Liver (tissue), 3 donors: ENCODE data around the gene PXMP4.

Source experiments
- FOXA2 ChIP-seq: IDR thresholded peaks from 2 replicates; pipeline ENCODE4 v1.6.1; 2016; ENCODE audit warnings: antibody characterized with exemption
- HNF4A ChIP-seq, 2 donors: conservative IDR thresholded peaks; 2 replicates each; pipeline ENCODE4 v1.6.1; 2016; ENCODE audit warnings: antibody characterized with exemption in 2 of 2, mild to moderate bottlenecking in 2 of 2
- JUND ChIP-seq, 2 donors: IDR thresholded peaks; 2 replicates each; pipeline ENCODE4 v1.6.1; 2016; ENCODE audit warnings: antibody characterized with exemption in 2 of 2
- RAD21 ChIP-seq, 2 donors: IDR thresholded peaks; 2 replicates each; pipeline ENCODE4 v1.6.1; 2016; ENCODE audit warnings: antibody characterized with exemption in 2 of 2, mild to moderate bottlenecking in 2 of 2
- SP1 ChIP-seq: IDR thresholded peaks from 2 replicates; pipeline ENCODE4 v1.6.1; 2018; ENCODE audit warnings: antibody characterized with exemption, mild to moderate bottlenecking
- TAF1 ChIP-seq: conservative IDR thresholded peaks from 2 replicates; pipeline ENCODE4 v1.6.1; 2016; ENCODE audit warnings: antibody characterized with exemption, mild to moderate bottlenecking
- TF ChIP-seq, protein P1 (sequence below): fragments of 150-350 bp; IDR thresholded peaks from 2 replicates; pipeline ENCODE4 v1.5.1; 2017; ENCODE audit warnings: improper control_type of control experiment, low read depth, low read length; ENCODE audit not compliant: missing input control
- TF ChIP-seq, protein P2 (sequence below): IDR thresholded peaks from 2 replicates; pipeline ENCODE4 v1.6.1; 2016; ENCODE audit warnings: antibody characterized with exemption
- TF ChIP-seq, protein P3 (sequence below): IDR thresholded peaks from 2 replicates; pipeline ENCODE4 v1.6.1; 2016; ENCODE audit warnings: antibody characterized with exemption, mild to moderate bottlenecking
- TF ChIP-seq, protein P4 (sequence below): IDR thresholded peaks from 2 replicates; pipeline ENCODE4 v1.6.1; 2016; ENCODE audit warnings: antibody characterized with exemption
- TF ChIP-seq, protein P5 (sequence below): IDR thresholded peaks from 2 replicates; pipeline ENCODE4 v1.6.1; 2016; ENCODE audit warnings: antibody characterized with exemption
- donor health status: healthy.
- donor health status: healthy.

DNA sequence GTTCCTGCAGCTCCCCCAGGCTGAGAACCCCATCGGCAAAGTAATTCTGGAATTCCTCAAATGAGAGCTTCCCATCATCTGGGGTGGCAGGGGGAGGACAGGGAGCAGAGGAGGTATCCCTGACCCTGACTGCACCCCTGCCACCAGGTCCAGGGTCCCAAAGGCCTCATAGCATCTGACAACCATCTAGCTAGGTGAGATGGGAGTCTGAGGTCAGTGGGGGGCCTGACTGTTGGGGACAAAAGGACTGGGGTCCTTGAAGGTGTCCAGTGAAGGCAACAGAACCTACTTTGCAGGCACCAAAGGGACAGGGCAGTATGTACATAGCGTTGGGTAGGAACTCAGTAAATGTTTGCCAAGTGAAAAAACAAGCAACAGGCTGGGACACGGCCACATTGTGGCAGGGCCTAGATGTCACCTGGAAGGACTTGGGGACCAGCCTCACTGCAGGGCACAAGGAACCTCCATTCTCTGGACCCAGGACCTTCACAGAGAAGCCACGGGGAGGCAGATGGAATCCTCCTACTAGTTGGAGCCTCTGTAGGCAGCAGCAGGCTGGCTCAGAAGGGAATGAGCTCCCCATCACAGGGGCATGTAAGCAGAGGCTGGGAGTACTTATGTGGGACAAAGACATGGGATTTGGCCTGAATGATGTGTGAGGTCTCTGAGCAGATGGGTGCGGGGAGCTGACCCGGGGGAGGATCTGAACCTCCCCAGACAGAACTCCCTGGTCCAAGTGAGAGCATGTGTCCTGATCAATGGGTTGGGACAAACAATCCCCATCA is 49.2 kb downstream of the PXMP4 start:
- TF ChIP-seq HNF4A (conservative IDR thresholded peaks at IDR 0.05) = no peak
- TF ChIP-seq RAD21 (IDR thresholded peaks at IDR 0.05) = no peak
- TF ChIP-seq, protein P1, sequence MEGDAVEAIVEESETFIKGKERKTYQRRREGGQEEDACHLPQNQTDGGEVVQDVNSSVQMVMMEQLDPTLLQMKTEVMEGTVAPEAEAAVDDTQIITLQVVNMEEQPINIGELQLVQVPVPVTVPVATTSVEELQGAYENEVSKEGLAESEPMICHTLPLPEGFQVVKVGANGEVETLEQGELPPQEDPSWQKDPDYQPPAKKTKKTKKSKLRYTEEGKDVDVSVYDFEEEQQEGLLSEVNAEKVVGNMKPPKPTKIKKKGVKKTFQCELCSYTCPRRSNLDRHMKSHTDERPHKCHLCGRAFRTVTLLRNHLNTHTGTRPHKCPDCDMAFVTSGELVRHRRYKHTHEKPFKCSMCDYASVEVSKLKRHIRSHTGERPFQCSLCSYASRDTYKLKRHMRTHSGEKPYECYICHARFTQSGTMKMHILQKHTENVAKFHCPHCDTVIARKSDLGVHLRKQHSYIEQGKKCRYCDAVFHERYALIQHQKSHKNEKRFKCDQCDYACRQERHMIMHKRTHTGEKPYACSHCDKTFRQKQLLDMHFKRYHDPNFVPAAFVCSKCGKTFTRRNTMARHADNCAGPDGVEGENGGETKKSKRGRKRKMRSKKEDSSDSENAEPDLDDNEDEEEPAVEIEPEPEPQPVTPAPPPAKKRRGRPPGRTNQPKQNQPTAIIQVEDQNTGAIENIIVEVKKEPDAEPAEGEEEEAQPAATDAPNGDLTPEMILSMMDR = no peak
- TF ChIP-seq, protein P2, sequence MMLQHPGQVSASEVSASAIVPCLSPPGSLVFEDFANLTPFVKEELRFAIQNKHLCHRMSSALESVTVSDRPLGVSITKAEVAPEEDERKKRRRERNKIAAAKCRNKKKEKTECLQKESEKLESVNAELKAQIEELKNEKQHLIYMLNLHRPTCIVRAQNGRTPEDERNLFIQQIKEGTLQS = no peak
- TF ChIP-seq, protein P3, sequence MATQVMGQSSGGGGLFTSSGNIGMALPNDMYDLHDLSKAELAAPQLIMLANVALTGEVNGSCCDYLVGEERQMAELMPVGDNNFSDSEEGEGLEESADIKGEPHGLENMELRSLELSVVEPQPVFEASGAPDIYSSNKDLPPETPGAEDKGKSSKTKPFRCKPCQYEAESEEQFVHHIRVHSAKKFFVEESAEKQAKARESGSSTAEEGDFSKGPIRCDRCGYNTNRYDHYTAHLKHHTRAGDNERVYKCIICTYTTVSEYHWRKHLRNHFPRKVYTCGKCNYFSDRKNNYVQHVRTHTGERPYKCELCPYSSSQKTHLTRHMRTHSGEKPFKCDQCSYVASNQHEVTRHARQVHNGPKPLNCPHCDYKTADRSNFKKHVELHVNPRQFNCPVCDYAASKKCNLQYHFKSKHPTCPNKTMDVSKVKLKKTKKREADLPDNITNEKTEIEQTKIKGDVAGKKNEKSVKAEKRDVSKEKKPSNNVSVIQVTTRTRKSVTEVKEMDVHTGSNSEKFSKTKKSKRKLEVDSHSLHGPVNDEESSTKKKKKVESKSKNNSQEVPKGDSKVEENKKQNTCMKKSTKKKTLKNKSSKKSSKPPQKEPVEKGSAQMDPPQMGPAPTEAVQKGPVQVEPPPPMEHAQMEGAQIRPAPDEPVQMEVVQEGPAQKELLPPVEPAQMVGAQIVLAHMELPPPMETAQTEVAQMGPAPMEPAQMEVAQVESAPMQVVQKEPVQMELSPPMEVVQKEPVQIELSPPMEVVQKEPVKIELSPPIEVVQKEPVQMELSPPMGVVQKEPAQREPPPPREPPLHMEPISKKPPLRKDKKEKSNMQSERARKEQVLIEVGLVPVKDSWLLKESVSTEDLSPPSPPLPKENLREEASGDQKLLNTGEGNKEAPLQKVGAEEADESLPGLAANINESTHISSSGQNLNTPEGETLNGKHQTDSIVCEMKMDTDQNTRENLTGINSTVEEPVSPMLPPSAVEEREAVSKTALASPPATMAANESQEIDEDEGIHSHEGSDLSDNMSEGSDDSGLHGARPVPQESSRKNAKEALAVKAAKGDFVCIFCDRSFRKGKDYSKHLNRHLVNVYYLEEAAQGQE = no peak
- TF ChIP-seq, protein P4, sequence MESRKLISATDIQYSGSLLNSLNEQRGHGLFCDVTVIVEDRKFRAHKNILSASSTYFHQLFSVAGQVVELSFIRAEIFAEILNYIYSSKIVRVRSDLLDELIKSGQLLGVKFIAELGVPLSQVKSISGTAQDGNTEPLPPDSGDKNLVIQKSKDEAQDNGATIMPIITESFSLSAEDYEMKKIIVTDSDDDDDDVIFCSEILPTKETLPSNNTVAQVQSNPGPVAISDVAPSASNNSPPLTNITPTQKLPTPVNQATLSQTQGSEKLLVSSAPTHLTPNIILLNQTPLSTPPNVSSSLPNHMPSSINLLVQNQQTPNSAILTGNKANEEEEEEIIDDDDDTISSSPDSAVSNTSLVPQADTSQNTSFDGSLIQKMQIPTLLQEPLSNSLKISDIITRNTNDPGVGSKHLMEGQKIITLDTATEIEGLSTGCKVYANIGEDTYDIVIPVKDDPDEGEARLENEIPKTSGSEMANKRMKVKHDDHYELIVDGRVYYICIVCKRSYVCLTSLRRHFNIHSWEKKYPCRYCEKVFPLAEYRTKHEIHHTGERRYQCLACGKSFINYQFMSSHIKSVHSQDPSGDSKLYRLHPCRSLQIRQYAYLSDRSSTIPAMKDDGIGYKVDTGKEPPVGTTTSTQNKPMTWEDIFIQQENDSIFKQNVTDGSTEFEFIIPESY = no peak
- TF ChIP-seq, protein P5, sequence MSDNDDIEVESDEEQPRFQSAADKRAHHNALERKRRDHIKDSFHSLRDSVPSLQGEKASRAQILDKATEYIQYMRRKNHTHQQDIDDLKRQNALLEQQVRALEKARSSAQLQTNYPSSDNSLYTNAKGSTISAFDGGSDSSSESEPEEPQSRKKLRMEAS = no peak
- no peak for TF ChIP-seq TAF1
- TF ChIP-seq SP1 = no peak
- TF ChIP-seq JUND (IDR thresholded peaks at IDR 0.05) = no peak
- TF ChIP-seq FOXA2 = no peak
